GM18508 (cell line): ENCODE results near the gene SERPINB6.
"Not testable (repeated sequence)": the region's sequence is repeated elsewhere in the genome, so short reads cannot be mapped to it uniquely, and the experiment has no call there.

ENCODE experiments used
- ATAC-seq: cut with Tn5 transposase; IDR thresholded peaks from one replicate; pipeline ENCODE4 v1.9.1; 2021; ENCODE audit warnings: moderate number of reproducible peaks; ENCODE audit not compliant: insufficient read depth, unreplicated experiment

The SERPINB6 gene

DNA sequence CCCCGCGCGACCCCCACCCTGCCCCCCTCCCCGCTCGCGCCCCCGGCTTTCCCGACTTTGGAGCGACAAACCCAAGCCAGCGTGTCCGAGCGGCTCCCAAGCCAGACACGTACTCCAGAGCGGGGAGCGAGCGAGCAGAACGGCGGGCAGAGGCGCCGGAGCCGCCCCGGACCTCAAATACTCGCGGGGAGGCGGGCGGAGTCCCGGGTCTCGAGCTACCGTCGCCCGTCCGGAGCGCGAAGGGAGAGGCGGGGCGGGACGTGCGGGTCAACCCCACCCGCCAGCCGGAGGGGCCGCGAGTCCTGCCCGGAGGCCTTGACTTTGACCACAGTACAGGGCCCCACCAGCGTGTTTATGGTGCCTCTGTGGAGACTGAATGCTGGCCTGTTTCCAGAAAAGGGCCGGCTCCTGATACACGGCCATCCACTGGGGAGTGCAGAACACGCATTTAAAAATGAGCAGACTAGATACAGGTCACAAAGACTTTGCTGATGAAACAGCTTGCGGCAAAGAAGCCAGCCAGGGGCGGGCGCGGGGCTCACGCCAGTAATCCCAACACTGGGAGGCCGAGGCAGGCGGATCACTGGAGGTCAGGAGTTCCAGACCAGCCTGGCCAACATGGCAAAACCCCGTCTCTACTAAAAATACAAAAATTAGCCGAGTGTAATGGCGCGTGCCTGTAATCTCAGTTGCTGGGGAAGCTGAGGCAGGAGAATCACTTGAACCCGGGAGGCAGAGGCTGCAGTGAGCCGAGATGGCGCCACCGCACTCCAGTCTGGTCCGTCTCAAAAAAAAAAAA lies at the start of gene SERPINB6:
TSS of gene SERPINB6 (minus strand) at position 148 of the 799 bp plus-strand sequence. CDS start 12,235 bp downstream, outside the sequence.
- no peak for ATAC-seq

DNA sequence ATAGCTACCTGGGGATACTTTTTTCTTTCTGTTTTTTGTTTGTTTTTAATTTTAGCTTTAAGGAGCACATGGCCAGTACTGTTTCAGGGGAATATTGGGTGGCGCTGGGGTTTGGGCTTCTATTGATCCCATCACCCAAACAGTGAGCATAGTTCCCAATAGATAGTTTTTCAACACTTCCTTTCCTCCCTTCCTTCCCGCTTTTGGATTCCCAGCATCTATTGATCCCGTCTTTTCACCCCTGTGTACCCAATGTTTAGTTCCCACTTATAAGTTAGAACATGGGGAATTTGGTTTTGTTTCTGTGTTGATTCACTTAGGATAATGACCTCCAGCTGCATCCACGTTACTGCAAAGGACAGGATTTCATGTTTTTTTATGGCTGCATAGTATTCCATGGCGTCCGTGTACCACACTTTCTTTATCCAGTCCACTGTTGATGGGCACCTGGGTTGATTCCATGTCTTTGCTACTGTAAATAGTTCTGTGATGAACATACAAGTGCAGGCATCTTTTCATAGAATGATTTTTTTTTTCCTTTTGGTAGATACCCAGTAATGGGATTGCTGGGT lies 48.5 kb upstream of the SERPINB6 start:
- no peak for ATAC-seq

DNA sequence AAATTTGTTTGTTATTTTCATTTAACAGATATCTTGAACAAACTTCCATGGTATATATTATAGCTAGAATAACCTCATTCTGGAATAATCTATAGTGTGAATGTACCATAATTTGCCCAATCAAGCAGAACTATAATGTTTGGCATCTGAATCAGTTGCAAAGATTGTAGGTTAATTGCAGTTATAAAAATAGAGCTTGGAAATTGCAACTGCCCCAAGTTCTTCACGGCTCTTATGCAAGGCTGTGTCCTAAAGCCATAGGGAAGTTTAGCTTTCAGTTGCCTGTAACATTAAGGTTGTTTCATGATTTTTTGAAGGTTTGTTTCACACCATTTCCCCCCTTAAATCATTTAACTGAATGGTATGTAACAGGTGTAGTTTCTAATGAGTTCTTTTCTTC lies 47.7 kb upstream of the SERPINB6 start:
- no peak for ATAC-seq

DNA sequence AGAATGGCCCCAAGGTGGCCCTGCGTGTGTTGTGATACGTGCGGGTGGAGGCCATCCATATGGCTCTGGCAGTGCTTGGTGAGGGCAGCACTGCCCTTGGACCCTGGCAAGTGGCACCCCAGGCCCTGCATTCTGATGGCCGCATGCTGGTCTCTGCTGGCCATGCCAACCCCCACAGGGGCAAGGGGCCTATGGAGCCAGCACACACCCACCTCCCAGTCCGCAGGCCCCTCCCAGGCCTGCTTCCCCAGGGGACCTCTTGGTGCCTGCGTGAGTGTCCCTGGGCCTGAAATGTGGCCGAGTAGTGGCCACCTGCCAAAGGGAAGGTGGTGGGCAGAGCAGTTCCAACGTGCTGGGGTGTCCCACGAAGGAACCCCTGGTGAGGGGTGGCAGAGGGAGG lies 45.9 kb upstream of the SERPINB6 start:
- no peak for ATAC-seq

DNA sequence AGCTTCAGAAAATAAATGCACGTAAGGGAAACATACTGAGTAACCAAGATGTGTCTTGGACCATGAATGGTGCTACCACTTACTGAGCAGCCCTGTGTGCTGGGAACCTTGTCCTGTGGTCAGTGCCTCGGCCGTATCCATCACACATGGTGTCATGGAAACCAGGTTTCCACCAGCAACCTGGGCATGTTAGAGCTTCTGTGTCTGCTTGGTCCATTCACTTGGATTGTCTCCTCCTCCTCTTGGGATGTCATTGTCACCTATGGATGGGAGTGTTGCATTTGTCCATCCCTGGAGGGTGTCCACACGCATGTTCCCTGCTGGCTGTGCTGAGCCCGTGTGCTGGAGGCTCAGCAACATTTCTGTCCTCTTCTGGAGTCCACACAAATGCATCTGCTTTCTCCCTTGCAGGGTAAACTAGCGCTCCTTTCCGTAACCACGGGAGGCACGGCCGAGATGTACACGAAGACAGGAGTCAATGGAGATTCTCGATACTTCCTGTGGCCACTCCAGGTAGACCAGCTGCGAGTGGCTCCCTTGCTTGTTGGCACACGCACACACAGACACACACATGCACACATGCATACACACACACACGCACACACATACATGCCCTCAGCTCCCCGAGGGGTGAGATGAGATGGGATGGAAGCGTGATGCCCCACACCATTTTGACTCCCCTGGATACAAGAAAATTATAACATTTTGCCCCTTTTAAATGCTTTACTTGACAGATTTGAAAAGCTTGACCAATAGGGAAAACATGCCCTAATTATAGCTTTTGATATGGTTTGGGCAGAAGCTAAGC lies 45.3 kb upstream of the SERPINB6 start:
- ATAC-seq = no peak

DNA sequence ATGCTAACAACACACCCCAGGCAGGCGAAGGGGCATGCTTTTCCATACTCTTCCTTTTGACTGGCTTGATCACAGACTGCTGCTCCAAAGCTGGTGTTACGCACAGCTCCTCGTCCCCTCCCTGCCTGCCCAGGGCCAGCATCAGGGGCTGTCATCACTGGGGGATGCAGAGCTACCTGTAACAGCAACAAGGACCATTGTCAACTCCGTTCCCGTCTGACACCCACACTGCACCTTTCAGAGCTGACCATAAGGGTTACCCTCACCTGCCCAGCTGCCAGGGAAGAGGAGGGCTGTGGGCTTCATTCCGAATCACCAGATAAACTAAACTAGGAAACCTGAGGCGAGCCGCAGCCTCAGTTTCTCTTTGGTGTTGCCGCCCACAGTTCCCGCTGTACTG lies 43.8 kb upstream of the SERPINB6 start:
- ATAC-seq = no peak

DNA sequence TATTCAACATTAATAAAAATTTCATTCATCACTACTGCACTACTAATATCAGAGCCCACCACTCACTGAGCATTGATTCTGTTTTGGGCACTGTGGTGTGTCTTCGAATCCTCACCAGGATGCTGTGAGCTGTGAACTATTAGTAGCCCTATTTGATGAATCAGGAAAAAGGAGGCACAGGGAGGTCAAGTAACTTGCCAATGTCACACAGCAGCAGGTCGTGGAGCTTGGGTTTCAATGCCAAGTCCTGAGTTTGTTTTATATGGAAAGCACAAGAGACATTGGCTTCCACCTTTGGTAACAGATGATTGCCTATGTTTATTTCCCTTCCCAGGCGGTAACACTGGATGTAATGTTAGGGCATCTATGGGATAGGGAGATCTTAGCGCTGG lies 43.3 kb upstream of the SERPINB6 start:
- no peak for ATAC-seq

DNA sequence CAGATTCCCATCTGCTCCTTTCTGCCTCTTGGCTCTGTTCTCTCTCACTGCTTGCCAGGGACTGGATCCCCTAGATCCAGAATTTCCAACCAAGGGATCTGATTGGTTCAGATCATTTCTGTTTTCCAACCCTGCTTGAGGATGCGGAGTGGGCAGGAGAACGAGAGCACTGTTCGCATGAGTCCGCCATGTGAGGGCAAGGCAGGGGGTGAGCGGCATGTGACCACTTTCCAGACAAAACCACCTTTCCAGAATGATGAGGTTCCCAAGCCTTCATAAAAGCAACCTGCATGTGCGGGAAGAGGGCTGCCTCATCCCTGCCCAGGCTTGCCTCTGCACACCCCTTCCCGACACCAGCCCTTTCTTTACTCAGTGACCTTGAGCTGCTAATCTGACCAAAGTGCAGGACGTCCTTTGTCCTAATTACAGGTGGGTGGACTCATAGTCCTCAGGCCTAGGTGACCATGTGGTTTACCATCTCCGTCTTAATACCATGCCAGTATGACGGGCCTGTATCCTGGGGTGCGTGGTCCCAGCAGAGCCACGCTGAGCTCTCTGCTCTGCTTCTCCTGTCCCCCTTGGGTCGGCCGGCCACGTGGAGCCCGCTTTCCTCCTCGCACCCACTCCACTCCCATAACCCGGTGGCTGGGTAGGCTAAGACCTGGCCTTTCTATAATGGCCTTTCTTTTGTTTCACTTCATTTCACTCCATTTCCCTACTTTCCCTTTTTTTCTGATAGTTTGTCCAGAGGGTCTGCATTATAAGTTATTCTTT lies 42.7 kb upstream of the SERPINB6 start:
- ATAC-seq = no peak

DNA sequence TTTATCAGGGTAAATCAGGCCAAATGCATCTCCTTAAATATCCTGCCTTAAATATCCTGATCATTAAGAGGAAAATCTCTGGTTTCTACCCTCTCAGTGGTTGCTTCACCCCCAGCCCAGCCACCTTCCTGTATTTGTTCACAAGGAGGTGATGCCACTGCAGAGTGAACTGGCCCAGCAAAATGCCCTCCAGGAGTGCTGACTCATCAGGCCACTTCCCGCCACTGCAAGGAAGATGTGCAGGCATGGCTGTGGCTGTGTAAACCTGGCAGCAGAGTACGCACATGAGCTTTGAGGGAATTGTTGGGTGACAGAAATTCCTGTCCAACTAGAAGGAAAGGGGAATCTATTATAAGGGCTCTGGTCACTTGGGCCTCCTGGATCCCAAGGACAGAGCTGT lies 42.1 kb upstream of the SERPINB6 start:
- no peak for ATAC-seq

DNA sequence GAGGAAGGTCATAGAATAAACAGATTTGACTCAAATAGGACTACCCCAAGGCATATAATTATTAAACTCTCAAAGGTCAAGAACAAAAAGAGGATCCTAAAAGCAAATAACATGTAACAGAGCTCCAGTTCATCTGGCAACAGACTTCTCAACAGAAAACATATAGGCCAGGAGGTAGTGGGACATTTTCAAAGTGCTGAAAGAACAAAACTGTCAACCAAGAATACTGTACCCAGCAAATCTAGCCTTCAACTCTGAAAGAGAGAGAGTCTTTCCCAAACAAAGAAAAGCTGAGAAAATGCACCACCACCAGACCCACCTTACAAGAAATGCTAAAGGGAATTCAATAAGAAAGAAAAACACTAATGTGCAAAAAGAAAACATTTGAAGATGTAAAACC lies 40.2 kb upstream of the SERPINB6 start:
- no peak for ATAC-seq

DNA sequence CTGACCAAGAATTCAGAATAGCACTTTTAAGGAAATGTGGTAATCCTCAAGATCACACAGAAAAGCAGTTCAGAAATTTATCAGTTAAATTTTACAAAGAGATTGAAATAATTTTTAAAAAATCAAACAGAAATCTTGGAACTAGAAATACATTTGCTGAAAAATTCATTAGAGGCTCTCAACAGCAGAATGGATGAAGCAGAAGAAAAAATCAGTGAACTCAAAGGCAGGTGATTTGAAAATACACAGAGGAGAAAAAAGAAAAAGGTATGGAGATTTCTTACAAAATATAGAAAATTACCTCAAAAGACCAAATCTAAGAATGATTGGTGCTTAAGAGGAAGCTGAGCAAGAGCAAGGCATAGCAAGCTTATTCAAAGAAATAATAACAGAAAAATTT lies 39.8 kb upstream of the SERPINB6 start:
- no peak for ATAC-seq

DNA sequence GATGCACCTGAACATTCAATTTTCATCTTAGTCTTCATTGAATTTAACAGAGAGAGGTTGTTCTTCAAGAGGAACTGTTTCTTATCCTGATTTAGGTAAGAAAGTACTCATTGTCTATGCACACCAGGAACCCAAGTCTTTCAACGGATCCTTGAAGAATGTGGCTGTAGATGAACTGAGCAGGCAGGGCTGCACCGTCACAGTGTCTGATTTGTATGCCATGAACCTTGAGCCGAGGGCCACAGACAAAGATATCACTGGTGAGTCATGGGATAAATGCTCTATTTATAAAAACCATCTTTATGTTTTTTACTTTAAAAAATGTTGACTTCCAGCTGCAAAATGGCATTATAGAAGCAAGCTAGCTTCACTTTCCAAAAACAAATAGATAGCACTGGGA lies 38.6 kb upstream of the SERPINB6 start:
- no peak for ATAC-seq

DNA sequence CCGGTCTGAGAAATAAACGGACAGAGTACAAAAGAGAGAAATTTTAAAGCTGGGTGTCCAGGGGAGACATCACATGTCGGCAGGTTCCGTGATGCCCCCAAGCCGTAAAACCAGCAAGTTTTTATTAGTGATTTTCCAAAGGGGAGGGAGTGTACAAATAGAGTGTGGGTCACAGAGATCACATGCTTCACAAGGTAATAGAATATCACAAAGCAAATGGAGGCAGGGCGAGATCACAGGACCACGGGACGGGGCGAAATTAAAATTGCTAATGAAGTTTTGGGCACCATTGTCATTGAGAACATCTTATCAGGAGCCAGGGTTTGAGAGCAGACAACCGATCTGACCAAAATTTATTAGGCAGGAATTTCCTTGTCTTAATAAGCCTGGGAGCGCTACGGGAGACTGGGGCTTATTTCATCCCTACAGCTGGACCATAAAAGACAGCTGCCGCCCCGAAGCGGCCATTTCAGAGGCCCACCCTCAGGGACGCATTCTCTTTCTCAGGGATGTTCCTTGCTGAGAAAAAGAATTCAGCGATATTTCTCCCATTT lies 37.4 kb upstream of the SERPINB6 start:
- ATAC-seq = not testable (repeated sequence)

DNA sequence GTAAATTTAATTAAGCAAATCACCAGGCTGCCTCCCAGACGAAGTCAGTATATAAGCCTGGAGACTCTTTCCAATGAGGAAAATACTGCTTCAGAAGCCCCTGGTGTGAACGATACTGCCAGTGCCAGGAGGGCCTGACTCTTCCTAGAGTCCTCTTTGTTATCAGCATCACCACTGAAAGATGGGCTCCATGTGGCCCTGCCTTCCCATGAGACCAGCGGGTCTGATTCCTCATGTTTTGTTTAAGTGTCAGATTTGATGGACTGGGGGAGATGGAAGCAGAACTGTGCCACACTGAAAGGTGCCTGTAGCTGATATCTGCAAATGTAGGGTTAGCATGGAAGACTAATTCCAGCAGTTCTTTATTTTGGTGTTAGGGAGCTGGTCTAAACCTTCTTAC lies 36.2 kb upstream of the SERPINB6 start:
- ATAC-seq = no peak

DNA sequence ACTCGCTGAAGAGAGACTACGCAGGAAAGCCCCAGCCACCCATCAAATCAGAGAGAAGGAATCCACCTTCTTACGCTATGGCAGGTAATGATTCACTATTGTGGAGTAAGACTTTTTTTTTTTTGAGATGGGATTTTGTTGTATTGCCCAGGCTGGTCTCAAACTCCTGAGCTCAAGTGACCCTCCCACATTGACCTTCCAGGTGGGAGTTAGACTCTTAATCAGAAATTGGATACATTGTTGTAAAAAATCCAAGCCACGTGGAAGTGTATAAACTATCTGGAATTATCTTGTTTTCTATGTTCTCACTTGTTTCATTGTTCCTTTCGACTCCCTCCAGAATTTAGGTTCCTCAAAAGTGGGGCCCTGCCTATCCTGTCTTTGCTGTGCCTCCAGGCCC lies 35.1 kb upstream of the SERPINB6 start:
- ATAC-seq = no peak

DNA sequence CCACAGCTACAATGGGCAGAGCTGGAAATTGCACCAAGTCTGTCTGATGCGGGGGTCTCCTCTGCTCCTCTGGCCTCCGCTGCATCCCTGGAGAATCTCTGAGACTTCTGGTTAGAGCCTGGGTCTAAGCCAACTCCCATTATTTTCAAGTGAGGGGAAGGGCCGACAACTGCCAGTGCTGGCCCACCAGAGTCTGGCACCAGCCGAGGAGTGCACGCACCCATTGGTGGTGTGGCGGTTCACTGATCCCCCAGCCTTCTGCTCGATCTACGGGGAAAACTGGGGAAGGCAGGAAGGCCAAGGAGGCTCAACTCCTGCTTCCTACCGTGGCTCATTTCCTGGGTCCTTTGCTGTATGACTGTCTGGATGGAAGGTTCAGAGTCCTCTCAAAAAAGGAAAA lies 34.5 kb upstream of the SERPINB6 start:
- ATAC-seq = no peak

DNA sequence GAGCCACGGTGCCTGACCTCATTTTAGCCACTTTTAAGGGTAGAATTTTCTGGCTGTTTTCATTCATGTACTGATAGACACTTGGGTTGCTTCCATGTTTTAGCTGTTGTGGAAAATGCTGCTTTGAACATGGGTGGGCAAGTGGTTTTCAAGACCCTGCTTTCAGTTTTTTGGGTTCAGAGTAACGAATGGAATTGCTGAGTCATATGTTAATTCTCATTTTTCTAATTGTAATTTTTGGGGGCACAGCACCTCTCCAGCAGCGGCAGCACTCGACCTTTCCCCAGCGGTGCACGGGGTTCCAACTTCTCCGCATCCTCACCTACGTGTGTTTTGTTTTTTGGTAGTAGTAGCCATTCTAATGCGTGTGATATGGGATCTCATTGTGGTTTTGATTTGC lies 33.7 kb upstream of the SERPINB6 start:
- no peak for ATAC-seq

DNA sequence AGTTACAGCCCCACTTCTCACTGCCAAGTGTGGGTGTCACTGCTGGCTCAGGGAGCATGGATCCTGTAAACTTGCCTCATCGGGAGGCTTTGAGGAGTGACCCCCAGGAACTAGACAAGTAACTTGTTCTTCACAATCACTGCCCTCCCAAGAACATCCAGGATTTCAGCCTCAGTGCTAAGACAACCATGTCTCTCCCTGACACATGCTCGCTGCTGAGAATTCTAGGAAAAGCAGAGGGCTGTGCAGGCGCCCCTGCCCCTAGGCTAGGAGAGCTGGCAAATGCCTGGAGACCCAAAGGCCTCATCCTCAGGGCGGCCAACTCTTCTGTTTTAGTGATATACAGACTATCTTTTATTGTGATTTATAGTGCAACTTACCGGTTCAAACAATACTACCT lies 31.9 kb upstream of the SERPINB6 start:
- not testable (repeated sequence) for ATAC-seq

DNA sequence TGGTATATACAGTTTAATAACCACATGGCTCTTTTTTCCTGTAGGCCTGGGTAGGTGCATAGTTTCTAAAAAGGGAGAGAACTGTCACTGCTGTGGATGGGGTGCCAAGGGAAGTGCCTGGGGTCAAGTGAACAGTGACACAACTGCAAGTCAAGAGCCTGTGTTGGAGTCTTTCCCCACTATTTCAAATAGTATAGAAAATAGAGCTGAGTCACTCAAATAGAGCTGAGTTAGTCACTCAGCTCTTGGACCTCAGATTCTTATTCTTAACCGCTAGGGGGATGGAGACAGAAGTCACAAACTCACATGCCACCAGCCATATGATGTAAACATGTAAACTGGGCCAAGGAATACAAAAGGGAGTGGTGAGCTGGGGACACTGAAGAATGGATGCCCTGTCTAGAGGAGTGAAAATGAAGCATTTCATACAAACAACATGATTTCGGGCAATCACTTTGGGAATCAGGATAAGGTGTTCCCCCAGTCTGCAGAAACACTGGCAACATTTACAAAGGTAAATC lies 30.5 kb upstream of the SERPINB6 start:
- no peak for ATAC-seq

DNA sequence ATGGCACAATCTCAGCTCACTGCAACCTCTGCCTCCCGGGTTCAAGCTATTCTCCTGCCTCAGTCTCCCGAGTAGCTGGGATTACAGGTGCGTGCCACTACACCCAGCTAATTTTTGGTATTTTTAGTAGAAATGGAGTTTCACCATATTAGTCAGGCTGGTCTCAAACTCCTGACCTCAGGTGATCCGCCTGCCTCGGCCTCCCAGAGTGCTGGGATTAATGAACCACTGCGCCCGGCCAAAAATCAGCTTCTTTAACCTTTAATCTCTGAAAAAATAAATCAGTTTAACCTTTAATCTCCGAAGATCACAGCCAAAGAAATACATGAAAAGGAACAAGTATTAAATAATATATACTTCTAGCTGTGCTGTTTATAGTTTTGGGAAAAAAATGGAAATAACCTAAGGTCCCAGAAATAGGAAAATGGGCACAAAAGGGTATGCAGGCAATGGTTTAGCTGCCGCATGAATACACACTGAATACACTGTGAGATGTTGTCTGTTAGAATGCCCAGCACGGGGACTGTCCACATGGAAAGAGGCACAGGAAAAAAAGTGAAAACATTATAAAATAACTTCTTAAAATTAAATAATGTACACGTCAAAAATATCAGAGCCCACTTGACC lies 29.9 kb upstream of the SERPINB6 start:
- no peak for ATAC-seq
